GM19351 (cell line): ENCODE measurements around the gene LMF1.
A peak's percentile ranks its signal among the peaks of the same experiment; 100 is the strongest.
"Not testable (repeated sequence)": the region's sequence is repeated elsewhere in the genome, so short reads cannot be mapped to it uniquely, and the experiment has no call there.

Experiments used
- ATAC-seq: cut with Tn5 transposase; IDR thresholded peaks from one replicate; pipeline ENCODE4 v1.9.1; 2021; ENCODE audit warnings: mild to moderate bottlenecking, moderate library complexity; ENCODE audit not compliant: unreplicated experiment

The LMF1 gene

GRCh38 chr16:820044-820408 lies 150.8 kb downstream of the LMF1 start:
- ATAC-seq, result not testable (repeated sequence)

GRCh38 chr16:819336-820043 lies 151.3 kb downstream of the LMF1 start:
- no peak for ATAC-seq

- no peak for ATAC-seq
These were observed 152.2 kb downstream of the LMF1 start for GRCh38 chr16:818592-818991.

- no peak for ATAC-seq
These were observed 152.7 kb downstream of the LMF1 start for GRCh38 chr16:818132-818531.

- no peak for ATAC-seq
These were observed 153.5 kb downstream of the LMF1 start for GRCh38 chr16:817001-817906.

- no peak for ATAC-seq
These were observed 154.9 kb downstream of the LMF1 start for GRCh38 chr16:815861-816260.

GRCh38 chr16:814974-815373 lies 155.8 kb downstream of the LMF1 start:
- no peak for ATAC-seq

- ATAC-seq, result no peak
These were observed 156.8 kb downstream of the LMF1 start for GRCh38 chr16:813916-814412.

- no peak for ATAC-seq
These were observed 157.4 kb downstream of the LMF1 start for GRCh38 chr16:813204-813915.

GRCh38 chr16:808085-808386 lies 162.7 kb downstream of the LMF1 start:
- ATAC-seq, result no peak

GRCh38 chr16:807347-808084 lies 163.3 kb downstream of the LMF1 start:
- ATAC-seq, result peak; percentile 90

- ATAC-seq, result no peak
These were observed 165.3 kb downstream of the LMF1 start for GRCh38 chr16:805474-805873.

- no peak for ATAC-seq
These were observed 166.4 kb downstream of the LMF1 start for GRCh38 chr16:804193-805048.

GRCh38 chr16:803754-804080 lies 167.1 kb downstream of the LMF1 start:
- ATAC-seq, result no peak
